Measurements from ENCODE around the gene KLF12. TPM values are rescaled to one million over a fixed set of nuclear protein-coding genes. Genes with fewer than 3 reads are reported as not detected.

KLF12 gene
- total and polyA plus RNA-seq, 2 donors (not counting 1 experiment from before 2014, with no cell fraction given): 11.4 to 18.2 TPM

GRCh38 chr13:74154981-74155380 lies 20.8 kb upstream of the KLF12 start:
- H3K9me3 ChIP-seq (ENCODE audit: control insufficient read depth, insufficient read depth, low read depth, low read length): no peaks in the 10 kb centered on the region
- H2AFZ ChIP-seq (ENCODE audit: low read length): no peak overlapping the region
- H3K4me3 ChIP-seq (replicated peaks in 1 of 4; ENCODE audit: control extremely low read depth in 1 of 4, insufficient read depth in 1 of 4, low read depth in 3 of 4, low read length in 4 of 4): no peak overlapping the region
- no peaks in the 10 kb centered on the region for H3K79me2 ChIP-seq (ENCODE audit: control insufficient read depth, insufficient read depth, low read length)
- H3K27ac ChIP-seq (ENCODE audit: insufficient read depth, low read length): no peak overlapping the region
- H4K20me1 ChIP-seq (ENCODE audit: control insufficient read depth, extremely low read depth, insufficient read depth, low read length): no peaks in the 10 kb centered on the region
- H3K9ac ChIP-seq (ENCODE audit: insufficient read depth, low read length): no peak overlapping the region
- peaks cover 3% of the 10 kb centered on the region for H3K4me1 ChIP-seq (ENCODE audit: control insufficient read depth, extremely low read depth, insufficient read depth, low read length)
- DNase-seq (ENCODE audit: low read depth in 2 of 2): no peak
- no peaks in the 10 kb centered on the region for H3K36me3 ChIP-seq (ENCODE audit: control insufficient read depth, insufficient read depth, low read length)
- no peaks in the 10 kb centered on the region for H3K27me3 ChIP-seq (ENCODE audit: control insufficient read depth, insufficient read depth, low read length)
- TF ChIP-seq EZH2 (IDR thresholded peaks at IDR 0.05; ENCODE audit: low read length, missing control alignments): no peak
- no peak for TF ChIP-seq CTCF (conservative IDR thresholded peaks at IDR 0.05 in 1 of 2, IDR thresholded peaks at IDR 0.05 in 1 of 2; ENCODE audit: low read depth in 1 of 2, low read length in 2 of 2)
- no peak overlapping the region for H3K4me2 ChIP-seq (ENCODE audit: extremely low read depth, insufficient read depth, low read length)

DNA sequence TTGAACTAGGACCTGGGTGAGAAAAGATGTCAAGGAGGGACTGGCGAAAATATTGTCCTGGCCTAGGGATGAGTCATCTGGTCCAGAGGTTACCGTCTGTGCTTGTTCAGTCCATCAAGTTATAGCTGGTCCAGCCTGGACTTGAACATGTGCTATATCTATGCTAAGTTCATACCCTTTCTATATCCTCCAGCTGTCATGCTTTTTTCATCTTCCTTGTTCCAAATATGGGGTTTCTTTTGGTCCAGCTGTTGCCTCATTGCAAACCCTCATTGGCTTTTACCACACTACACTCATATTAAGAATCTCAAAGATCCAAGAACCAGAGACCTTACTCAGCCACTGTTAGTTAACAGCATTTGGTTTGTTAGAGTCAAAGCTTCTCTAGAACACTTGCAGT lies 19.1 kb upstream of the KLF12 start:
- Histone ChIP-seq H3K36me3 (ENCODE audit: control insufficient read depth, insufficient read depth, low read length) (no peaks in the 10 kb centered on the region), H3K27ac (ENCODE audit: insufficient read depth, low read length) (no peak overlapping the region), H3K27me3 (ENCODE audit: control insufficient read depth, insufficient read depth, low read length) (no peaks in the 10 kb centered on the region), H3K79me2 (ENCODE audit: control insufficient read depth, insufficient read depth, low read length) (no peaks in the 10 kb centered on the region), H3K4me2 (ENCODE audit: extremely low read depth, insufficient read depth, low read length) (no peak overlapping the region), H4K20me1 (ENCODE audit: control insufficient read depth, extremely low read depth, insufficient read depth, low read length) (no peaks in the 10 kb centered on the region), H3K9me3 (ENCODE audit: control insufficient read depth, insufficient read depth, low read depth, low read length) (no peaks in the 10 kb centered on the region), H3K4me3 (replicated peaks in 1 of 4; ENCODE audit: control extremely low read depth in 1 of 4, insufficient read depth in 1 of 4, low read depth in 3 of 4, low read length in 4 of 4) (no peak overlapping the region), H2AFZ (ENCODE audit: low read length) (no peak overlapping the region), H3K9ac (ENCODE audit: insufficient read depth, low read length) (no peak overlapping the region), H3K4me1 (ENCODE audit: control insufficient read depth, extremely low read depth, insufficient read depth, low read length) (peaks cover 2% of the 10 kb centered on the region)
- TF ChIP-seq CTCF (conservative IDR thresholded peaks at IDR 0.05 in 1 of 2, IDR thresholded peaks at IDR 0.05 in 1 of 2; ENCODE audit: low read depth in 1 of 2, low read length in 2 of 2) (no peak), EZH2 (IDR thresholded peaks at IDR 0.05; ENCODE audit: low read length, missing control alignments) (no peak)
- DNase-seq (ENCODE audit: low read depth in 2 of 2): peak in 1 of 2 donors; percentile 70

DNA sequence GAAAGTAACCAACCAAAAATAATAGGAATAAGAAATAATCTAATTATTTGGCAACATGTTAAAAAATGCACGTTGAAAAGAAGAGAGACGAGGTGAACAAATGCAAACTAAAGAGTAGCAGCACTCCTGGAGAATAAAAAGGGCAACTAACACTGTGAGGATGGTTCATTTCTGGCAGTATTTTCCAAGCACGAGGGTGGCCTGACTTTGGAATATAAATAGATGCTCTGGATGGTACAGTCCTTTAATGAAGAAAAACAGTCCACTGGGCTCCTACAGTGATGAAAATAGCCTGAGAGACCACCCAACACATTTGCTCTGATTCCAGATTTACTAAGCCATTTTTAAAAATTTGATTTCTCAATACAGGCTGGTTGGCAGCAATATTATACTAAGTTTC lies 17.7 kb upstream of the KLF12 start:
- Histone ChIP-seq H3K36me3 (ENCODE audit: control insufficient read depth, insufficient read depth, low read length) (no peaks in the 10 kb centered on the region), H4K20me1 (ENCODE audit: control insufficient read depth, extremely low read depth, insufficient read depth, low read length) (no peaks in the 10 kb centered on the region), H3K79me2 (ENCODE audit: control insufficient read depth, insufficient read depth, low read length) (no peaks in the 10 kb centered on the region), H3K9me3 (ENCODE audit: control insufficient read depth, insufficient read depth, low read depth, low read length) (no peaks in the 10 kb centered on the region), H3K4me3 (replicated peaks in 1 of 4; ENCODE audit: control extremely low read depth in 1 of 4, insufficient read depth in 1 of 4, low read depth in 3 of 4, low read length in 4 of 4) (no peak overlapping the region), H3K27ac (ENCODE audit: insufficient read depth, low read length) (no peak overlapping the region), H3K9ac (ENCODE audit: insufficient read depth, low read length) (no peak overlapping the region), H3K4me1 (ENCODE audit: control insufficient read depth, extremely low read depth, insufficient read depth, low read length) (no peaks in the 10 kb centered on the region), H2AFZ (ENCODE audit: low read length) (no peak overlapping the region), H3K27me3 (ENCODE audit: control insufficient read depth, insufficient read depth, low read length) (no peaks in the 10 kb centered on the region), H3K4me2 (ENCODE audit: extremely low read depth, insufficient read depth, low read length) (no peak overlapping the region)
- TF ChIP-seq CTCF (conservative IDR thresholded peaks at IDR 0.05 in 1 of 2, IDR thresholded peaks at IDR 0.05 in 1 of 2; ENCODE audit: low read depth in 1 of 2, low read length in 2 of 2): no peak
- no peak for TF ChIP-seq EZH2 (IDR thresholded peaks at IDR 0.05; ENCODE audit: low read length, missing control alignments)
- DNase-seq (ENCODE audit: low read depth in 2 of 2): no peak
